Activated CD8-positive, alpha-beta memory T cell treated with anti-CD3 and anti-CD28 coated beads, Interleukin-2, amount 50 U/mL, for 4 hours (primary cell): ENCODE results near the gene SCUBE1.

Source experiments
- DNase-seq: peaks from one replicate; pipeline ENCODE4 v3.0.0-alpha.2; 2020

The SCUBE1 gene

GRCh38 chr22:43325176-43325575, 18.0 kb downstream of the SCUBE1 start:
- no peak for DNase-seq

- no peak for DNase-seq
Measured at GRCh38 chr22:43320943-43321900, 21.9 kb downstream of the SCUBE1 start.

- no peak for DNase-seq
Measured at GRCh38 chr22:43319661-43320486, 23.3 kb downstream of the SCUBE1 start.

- DNase-seq: no peak
Measured at GRCh38 chr22:43317239-43317638, 25.9 kb downstream of the SCUBE1 start.

- no peak for DNase-seq
Measured at GRCh38 chr22:43315687-43316217, 27.4 kb downstream of the SCUBE1 start.

- DNase-seq: no peak
Measured at GRCh38 chr22:43314611-43315010, 28.6 kb downstream of the SCUBE1 start.

- no peak for DNase-seq
Measured at GRCh38 chr22:43313890-43314474, 29.2 kb downstream of the SCUBE1 start.

- no peak for DNase-seq
Measured at GRCh38 chr22:43313244-43313889, 29.8 kb downstream of the SCUBE1 start.

GRCh38 chr22:43312608-43313007, 30.6 kb downstream of the SCUBE1 start:
- DNase-seq: no peak

GRCh38 chr22:43310798-43311197, 32.4 kb downstream of the SCUBE1 start:
- DNase-seq: no peak

- no peak for DNase-seq
Measured at GRCh38 chr22:43310311-43310710, 32.9 kb downstream of the SCUBE1 start.

GRCh38 chr22:43308836-43309235, 34.3 kb downstream of the SCUBE1 start:
- no peak for DNase-seq

GRCh38 chr22:43308060-43308830, 34.9 kb downstream of the SCUBE1 start:
- DNase-seq: no peak

- DNase-seq: no peak
Measured at GRCh38 chr22:43305806-43306205, 37.4 kb downstream of the SCUBE1 start.

- no peak for DNase-seq
Measured at GRCh38 chr22:43304831-43305590, 38.2 kb downstream of the SCUBE1 start.

GRCh38 chr22:43303751-43304150, 39.4 kb downstream of the SCUBE1 start:
- DNase-seq: no peak

GRCh38 chr22:43303166-43303565, 40.0 kb downstream of the SCUBE1 start:
- no peak for DNase-seq

- DNase-seq: no peak
Measured at GRCh38 chr22:43302531-43303041, 40.6 kb downstream of the SCUBE1 start.

- DNase-seq: no peak
Measured at GRCh38 chr22:43301866-43302265, 41.3 kb downstream of the SCUBE1 start.

GRCh38 chr22:43300891-43301676, 42.1 kb downstream of the SCUBE1 start:
- DNase-seq: no peak
